Fibroblast of skin of left biceps (primary cell): ENCODE data around the gene GADD45G.

Source experiments
- DNase-seq, 2 experiments: peaks; one replicate each; pipeline ENCODE4 v3.0.0-alpha.2; 2013; ENCODE audit warnings: low read depth in 2 of 2

The GADD45G gene

DNA sequence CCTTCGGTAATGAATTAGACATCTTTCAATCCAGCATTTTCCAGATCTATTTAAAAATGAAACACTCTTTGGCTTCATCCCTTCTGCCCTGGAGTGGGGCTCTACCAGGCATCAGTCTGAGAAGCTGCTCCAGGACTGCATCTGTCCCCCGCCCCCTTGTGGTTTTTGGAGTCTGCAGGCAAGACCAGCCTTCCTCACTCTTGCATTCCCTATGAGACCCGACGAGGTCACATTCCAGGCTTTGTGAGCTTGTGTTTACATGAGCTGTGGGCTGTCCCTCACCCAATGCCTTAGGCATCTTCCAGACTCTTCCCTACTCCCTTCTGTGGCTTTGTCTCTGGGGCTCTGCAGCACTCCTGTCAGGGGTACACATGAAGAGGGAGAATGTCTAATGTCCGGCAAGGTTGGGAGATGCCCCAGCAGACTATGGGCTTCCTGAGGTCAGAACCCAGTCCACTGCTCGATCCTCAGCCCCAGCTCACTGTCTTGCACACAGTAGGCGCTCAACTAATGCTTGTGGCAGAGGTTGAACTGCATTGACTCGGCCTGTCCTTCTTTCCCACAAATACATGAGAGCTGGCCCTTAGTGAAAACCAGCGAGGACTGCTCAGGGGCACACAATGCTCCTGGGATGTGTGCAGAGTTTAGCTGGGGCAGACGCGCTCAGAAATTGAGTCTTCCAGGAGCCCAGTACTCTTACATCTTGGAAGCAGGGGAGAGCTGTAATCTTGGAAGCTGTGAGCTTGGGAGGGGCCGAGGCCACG, 11.7 kb upstream of the GADD45G start:
- no peak for DNase-seq

DNA sequence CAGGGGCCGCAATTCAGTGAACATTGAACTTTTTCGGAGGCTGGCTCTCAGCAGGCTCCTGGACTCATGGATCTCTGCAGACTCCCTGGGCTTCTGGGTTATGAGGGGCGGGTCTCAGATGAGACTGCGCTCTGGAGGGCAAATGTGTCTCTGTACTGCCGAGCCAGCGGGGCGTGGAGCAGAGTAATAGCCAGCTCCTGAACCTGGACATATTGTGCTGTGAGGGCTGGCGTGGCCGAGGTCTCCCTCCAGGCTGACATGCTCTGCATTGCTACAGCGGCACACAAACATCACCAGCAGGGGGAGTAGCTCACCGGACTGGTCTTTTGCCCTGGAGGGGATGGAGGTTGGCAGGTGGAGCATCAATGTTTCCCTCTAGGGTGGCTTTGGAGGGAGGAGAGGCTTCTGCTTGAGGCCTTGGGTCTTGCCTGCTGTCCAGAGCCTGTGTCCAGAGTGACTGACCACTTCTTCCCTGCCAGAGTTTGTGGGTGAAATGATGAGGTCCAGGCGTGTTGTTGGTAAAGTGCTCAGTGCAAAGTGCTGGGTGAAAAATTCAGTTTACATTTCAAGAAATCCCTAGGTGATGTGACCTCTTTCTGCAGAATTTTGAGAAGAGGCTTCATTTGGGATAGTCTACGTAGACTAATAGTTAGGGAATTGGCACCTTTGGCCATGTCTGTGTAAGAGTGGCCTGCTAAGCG, 10.9 kb upstream of the GADD45G start:
- DNase-seq = no peak

DNA sequence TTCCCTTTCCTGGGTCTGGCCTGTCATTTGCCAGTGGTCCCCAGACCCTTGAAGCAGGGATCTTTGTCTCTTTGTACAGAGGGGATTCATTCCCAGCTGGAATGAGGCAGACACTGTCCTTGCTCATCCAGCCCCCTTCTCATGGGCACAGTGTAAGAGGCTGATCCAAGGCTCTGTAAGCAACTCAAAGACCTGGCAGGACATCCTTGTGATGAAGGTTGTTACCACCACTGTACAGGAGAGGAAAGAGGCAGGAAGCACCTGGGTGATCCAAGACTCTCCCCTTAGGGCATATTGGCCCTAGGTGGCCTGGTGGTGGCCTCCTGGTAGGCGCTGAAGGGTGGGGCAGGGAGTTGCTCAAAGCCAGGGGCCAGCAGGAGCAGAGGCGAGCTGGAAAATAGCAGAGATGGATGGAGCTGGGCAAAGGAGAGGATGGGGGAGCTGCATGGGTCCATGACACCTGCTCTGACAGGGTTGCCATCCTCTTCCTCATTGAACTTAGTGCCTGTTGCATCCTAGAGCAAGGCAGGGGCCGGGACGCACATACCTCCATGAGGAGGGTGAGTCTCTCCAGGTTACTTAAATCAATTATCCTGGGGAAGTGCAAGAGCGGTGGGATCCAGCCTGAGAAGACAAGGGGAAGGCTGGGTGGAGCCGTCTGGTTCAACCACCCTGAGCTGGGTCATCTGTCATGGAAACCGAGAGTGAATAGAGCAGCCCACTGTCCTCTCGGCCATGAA, 9.8 kb upstream of the GADD45G start:
- DNase-seq = no peak

DNA sequence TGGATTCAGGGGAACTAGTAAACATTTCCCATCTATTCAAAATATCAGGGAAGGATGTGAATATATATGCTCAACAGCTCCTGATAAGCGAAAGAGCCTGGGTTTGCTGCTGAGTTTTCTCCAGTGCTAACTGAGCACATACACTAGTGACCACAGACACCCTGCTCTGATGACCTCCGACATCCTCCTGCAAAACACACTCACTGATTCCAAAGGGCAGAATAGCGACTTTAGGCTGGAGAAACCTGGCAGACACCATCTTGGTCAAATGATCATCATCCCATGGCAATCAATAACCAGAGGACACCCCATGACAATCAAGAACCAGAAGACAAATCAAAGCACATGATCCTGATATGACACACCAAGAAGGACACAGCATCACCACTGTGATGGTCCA, 9.2 kb upstream of the GADD45G start:
- no peak for DNase-seq

DNA sequence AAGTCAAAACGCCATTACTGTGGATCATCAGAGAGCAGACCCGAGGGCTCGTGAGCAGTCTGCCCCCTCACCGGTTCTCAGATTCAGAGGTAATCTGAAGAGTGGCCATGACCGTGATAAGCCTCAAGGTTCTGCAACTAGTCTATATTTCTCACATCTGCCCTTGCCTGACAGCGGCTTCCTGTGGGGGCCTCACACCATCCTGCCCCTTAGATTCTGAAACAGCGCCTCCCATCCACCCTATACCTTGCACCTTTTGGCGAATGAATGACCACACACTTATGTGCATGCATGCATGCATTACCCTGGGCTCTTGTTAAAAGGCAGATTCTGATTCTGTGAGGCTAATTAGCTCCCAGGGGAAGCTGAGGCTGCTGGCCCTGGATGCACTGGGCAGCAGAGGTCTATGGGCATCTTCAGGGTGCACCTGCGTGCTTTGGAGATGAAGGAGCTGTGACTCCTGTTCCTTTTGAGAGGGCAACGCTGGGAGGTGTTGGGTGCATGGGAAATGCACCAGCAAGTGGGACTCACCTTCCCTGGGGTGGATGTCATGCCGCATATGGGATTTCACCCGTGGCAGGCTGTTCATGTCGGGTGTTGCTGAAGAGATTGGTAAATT, 7.8 kb upstream of the GADD45G start:
- DNase-seq = no peak

DNA sequence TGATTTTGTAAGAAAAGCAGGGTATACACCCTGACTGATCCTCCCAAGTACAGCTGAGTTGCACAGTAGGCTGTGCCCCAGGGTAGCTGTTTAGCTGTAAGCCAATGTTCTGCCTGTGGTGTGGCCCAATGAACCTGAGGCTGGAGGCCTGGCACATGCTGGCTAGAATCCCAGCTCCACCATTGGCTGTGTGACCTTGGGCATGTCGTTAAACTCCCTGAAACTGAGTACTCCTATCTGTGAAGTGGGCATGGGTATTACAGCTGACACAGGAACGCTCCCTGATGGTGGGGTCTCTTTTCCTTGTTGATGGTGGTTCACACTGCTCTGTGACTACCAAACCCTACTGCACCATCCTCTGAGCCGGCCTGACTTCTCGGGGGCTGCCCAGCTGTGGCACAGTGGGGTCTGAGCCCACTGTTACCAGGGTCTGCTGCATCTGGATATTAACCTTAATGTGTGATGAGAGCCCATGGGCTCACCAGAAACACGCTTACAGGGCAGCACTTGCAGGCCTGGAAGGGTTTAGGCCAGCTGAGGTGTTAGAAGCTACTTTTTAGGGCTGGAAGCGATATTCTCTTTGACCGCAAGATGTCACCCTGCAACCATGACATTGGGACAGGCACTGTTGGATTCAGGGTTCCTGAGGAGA, 7.0 kb upstream of the GADD45G start:
- DNase-seq = no peak

DNA sequence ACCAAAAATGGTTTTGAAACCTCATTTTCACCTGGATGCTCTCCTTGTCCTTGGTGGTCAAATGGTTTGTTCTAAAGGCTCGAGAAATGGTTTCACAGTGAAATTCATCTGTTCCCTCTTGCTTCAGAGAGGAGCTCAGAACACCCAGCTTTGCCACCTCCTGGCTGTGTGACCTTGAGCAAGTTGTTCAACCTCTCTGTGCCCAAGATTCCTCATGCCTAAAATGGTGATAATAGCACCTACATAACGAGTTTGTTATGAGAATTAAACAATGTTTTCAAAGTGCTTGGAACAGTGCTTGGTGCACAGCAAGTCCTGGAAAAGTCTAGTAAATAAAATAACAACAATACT, 6.5 kb upstream of the GADD45G start:
- DNase-seq = no peak

DNA sequence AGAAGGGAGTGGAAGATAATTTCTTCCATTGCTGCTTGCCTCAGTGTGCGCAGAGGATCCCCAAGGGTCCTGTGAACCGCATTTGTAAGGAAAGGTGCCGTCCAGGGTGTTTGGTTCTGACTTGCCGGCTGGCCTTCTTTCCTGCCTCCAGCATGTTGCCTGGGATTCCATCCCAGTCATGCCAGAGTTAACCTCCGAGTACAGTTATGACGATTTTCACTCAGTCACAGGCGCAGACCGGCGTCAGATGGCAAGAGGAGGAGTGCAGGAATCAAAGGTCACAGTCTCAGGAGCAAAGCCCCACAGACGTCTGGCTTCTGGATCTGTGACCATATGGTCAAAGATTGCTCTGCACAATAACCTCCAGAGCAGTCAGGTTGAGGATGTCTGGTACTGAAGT, 5.9 kb upstream of the GADD45G start:
- no peak for DNase-seq

DNA sequence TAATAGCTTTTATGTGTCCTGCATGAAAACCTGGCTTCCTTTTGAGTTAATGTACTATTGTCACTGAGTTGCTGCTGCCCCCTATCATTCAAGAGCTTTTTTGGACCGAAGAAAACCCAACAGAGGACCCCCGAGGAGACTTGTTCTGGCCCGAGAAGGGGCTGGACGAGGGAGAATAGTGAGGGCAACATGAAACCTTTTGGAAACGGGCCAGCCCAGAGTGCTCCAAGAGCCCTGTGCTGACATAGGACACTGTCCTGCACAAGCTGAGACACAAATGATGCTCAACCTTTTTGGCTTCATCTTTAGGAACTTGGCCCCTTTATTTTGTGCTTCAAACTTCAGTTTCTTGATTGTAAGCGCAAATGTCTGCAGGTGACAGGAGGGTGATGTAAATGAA, 4.0 kb upstream of the GADD45G start:
- DNase-seq = no peak

DNA sequence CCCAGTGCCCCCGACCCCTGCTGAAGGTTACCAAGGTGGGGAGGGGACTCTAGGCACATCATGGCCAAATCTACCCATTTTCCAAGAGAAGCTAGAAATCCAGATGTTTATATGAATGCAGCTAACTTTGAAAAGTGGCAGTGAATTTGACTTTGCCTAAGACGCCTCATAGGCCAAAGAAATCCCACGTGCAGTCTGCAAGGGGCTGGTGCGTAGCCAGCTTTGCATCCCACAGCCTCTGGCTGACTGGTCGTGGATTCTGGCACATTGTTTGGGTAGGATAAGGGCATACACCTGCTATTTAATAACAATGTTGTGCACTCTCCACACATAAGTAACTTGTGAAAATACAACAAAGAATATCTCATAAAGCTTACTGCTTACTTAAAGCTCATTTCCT, 3.5 kb upstream of the GADD45G start:
- no peak for DNase-seq

DNA sequence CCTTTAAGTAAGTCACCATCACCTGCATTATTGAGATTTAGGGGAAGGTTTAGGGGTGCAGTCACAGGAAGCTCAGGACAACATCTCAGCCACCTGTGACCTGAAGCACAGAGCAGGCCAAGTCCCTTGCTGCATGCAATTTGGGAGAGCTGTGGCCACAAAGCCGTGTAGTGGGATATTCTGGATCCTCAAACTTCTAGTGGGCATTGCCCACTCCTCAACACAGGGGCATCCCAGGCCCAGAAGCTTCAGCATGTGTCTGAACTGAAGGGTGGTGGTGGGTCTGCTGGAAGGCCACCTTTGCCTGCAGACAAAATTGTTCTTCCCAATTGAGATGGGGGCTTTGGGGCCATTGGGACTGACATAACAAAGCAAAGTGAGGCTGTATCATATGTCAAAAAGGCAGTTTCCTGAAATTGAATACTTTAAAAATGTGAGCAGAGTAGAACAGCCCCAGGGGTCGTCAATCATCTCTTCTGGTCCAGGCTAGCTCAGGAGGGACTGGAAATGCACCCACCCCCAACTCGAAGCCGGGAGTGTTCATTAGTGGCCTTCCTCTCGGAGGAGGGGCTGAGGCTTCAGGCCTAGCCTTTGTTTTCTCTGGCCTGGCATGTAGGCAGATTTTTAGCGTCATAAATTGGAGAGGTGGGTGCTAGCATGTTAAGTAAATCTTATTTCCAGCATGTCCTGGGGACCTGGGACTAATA, 2.8 kb upstream of the GADD45G start:
- no peak for DNase-seq

DNA sequence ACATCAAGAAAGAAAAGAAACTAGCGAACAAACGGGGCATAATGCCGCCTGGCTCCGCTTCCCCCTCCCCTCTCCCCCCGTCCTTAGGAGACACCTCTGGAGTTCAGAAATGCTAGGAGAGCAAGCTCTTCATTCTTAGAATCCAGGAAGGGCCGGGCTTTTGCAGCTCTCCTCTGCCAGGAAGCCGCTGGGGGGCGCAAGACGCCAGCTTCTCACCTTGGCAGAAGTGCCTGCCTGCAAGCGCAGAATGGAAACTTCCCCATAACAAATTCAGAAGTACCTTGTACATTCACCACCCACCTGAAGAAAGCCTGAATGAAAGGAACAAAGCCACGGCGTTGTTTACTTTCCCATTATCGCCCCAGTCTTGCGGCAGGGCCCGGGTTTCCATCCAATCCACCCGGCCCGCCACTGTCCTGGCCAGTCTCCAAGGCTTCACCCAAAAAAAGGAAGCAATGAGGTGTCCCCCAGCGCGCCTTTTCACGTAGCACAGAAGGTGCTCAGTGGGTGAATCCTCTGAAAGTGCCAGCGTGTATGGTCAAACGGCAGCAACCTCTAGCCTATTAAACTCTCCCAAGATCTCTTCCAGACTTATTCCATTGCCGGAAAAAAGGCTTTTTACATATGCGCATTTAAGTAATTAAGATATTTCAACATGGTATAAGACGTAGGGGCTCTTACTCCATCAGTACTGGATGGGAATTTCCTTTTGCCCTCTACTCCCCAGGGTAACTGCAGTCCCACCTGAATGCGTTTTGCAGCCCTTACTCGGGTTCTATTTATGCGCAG, 1.6 kb upstream of the GADD45G start:
- DNase-seq = peak; percentile 37 to 40

DNA sequence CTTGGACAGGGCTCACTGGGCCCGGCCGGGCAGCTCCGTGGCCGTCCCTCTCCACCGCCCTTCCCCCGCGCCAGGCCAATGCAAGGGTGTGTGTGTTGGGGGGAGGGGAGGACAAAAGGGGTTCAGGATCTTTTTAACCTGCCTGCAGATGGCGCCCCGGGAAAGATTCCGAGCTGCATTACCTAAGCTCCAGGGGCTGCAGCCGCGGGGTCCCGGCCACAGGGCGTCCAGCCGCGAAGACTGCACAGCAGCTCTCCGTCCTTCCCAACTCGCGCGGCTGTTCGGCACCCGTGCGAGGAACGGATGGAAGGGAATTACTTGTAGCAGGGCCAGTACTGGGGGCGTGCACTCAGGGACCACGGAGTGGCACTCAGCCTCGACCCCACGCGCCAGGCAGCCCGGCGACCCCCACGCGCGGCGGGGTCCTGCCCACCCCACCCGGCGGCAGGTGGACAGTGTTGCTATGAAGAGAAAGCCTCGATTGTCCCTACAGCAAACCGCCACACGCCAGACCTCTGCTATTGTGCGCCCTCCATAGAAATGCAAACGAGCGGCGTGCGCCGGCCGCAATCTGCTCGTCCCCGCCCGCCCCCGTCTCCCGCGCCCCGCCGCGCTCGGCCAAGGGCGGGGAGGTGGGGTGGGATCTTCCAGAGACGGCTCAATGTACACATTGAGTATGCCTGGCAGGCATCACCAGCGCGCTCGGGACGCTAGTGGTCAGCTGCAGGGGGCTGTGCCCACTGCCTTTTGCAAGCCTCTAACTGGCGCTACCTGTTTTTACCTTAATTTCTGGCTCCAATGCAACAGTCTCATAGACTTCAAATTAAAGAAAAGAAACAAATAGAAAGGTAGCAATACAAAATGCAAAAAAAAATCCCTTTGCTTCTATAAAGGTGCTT, 796 bp upstream of the GADD45G start:
- DNase-seq = no peak

DNA sequence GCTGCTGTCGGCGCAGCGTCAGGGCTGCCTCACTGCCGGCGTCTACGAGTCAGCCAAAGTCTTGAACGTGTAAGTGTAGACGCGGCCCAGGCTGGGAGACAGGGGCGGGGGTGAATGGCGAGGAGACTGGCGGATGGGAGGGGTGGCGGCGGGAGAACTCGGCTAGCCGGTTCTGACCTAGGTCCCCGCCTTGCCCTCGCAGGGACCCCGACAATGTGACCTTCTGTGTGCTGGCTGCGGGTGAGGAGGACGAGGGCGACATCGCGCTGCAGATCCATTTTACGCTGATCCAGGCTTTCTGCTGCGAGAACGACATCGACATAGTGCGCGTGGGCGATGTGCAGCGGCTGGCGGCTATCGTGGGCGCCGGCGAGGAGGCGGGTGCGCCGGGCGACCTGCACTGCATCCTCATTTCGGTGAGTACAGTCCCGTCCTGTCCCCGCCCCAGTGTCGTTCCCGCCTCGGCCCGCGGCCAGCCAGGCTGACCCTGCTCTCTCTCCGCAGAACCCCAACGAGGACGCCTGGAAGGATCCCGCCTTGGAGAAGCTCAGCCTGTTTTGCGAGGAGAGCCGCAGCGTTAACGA, 745 bp downstream of the GADD45G start:
- DNase-seq = no peak

DNA sequence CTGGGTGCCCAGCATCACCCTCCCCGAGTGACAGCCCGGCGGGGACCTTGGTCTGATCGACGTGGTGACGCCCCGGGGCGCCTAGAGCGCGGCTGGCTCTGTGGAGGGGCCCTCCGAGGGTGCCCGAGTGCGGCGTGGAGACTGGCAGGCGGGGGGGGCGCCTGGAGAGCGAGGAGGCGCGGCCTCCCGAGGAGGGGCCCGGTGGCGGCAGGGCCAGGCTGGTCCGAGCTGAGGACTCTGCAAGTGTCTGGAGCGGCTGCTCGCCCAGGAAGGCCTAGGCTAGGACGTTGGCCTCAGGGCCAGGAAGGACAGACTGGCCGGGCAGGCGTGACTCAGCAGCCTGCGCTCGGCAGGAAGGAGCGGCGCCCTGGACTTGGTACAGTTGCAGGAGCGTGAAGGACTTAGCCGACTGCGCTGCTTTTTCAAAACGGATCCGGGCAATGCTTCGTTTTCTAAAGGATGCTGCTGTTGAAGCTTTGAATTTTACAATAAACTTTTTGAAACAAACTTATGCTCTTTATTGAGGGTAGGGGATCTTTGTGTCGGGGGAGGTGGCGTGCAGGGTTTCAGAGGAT, 1.3 kb downstream of the GADD45G start:
- DNase-seq = no peak

DNA sequence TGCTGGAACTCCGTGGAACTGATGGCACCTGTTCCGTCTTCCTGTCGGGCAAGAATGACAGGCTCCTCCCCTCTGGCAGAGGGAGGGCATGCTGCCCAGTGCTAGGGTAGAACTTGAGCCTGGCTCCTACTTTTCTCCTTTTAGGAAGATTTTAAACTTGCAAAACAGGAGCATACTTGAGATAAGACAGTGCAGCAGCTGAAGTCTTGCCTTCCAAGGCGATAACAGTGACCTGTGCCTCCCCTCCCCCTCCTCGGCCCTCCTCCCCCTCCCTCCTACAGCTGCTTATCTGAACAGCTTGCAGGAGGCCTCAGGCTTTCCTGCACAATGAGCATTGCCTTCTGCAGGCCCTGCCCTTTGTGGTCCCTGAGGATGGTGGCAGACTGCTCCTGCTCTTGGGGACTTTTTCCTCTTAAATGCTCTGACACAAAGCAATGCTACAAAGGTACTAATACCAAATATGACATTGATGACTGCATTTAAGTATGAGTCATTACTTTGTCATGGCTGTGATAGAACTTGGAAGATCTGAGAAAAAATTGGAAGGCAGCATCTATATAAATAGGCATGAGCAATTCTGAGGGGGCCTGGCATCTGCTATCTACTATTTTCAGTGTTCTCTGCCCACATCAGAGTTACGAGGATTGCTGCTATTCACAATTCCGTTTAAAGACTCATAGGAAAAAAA, 2.0 kb downstream of the GADD45G start:
- DNase-seq = no peak

DNA sequence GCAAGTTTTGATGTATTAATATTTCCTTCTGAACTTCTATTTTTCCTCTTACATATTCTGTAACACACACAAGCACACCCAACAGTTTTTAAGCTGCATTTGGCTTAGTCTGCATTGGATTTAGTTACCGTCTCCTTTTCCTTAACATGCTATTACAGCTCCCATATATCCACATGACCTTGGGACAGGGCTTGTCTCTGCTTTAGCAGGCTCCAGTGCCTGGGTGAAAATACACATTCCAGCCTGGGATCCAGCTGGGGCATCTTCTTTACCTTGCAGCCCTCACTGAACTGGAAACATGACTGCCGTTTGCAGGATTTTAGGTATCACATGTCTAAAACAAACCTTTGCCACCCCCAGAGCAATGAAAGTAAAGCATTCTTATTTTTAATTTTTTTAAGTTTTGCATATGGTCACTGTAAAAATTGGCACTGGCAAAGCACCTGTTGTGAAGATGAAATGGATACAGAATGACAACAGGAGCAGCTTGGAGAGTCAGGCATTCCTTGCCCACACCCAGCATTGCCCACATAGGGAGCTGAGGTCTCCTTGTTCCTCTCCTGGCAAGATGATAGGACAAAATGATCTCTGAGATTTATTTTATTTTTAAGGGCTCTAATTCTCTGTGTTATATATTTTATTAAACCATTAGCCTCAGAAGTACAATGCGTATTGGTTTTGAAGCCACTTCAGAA, 4.0 kb downstream of the GADD45G start:
- no peak for DNase-seq
